ENCODE results near the gene ZNF804A.
A peak's percentile ranks its signal among the peaks of the same experiment; 100 is the strongest.

ZNF804A gene

GRCh38 chr2:184598316-184599053 is at the start of gene ZNF804A:
TSS of gene ZNF804A (plus strand) at chr2:184598529. CDS start at chr2:184598960, 431 bp downstream.
- DNase-seq: peak; percentile 50 to 87

- no peak for DNase-seq
Measured at GRCh38 chr2:184549153-184549552, 49.2 kb upstream of the ZNF804A start.

DNA sequence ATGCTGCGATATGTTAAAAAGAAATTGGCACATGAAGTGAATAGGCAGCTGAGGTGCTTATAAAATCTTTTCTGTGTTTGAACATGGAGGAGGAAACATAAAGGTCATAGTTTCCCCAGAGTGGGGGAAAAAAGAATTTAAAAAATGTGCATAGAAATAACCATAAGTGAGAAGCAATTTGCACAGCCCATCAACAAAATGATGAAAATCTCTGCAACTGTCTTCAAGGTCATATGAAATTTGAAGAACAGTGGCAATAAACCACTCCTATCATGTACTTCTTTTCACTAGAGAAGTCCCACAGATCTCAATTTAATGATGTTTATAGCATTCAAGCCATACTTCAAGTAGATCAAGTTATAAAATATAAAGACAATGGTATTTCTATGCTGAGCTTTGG is 46.7 kb upstream of the ZNF804A start:
- DNase-seq: no peak

GRCh38 chr2:184554736-184555135 is 43.6 kb upstream of the ZNF804A start:
- no peak for DNase-seq

GRCh38 chr2:184555352-184555751 is 43.0 kb upstream of the ZNF804A start:
- no peak for DNase-seq

DNA sequence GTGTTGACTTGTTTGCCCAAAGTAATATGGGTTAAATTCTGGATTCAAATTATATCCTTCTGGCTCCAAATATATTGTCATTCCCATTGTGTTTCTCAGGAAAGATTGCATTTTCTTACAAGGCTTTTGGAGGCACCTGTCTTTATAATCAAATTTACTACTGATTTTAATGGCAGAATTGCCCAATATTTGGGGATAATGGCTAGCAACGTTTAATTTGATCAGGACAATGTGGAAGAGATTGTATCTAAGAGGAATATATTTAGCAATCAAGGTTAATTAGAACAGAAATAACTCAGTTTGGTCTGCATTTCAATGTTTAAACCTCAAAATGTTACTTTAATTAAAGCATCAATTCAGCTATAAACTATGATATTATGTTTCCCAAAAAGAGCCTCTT is 41.7 kb upstream of the ZNF804A start:
- DNase-seq: no peak

DNA sequence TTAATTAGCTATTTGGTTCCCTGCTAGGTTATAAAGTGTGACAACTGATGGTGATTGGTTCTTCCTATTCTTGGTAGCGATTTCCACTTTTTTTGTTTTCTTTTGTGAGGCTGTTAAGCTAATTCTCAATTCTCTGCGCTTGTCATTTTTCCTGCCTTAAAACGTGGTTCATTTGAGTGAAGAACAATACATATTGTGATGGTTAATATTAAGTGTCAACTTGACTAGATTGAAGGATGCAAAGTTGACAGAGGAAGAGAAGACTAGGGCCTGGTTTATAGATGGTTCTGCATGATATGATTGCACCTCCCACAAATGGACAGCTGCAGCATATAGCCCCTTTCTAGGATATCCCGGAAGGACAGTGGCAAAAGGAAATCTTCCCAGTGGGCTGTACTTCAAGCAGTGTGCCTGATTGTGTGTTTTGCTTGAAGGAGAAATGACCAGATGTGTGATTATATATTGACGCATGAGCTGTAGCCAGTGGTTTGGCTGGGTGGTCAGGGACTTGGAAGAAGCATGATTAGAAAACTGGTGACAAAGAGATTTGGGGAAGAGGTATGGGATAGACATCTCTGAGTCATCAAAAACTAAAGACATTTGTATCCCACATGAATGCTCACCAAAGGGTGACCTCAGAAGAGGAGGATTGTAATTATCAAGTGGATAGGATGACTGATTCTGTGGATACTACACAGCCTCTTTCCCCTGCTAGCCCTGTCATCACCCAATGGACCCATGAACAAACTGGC is 39.4 kb upstream of the ZNF804A start:
- DNase-seq: peak in 1 of 2 experiments; percentile 60

DNA sequence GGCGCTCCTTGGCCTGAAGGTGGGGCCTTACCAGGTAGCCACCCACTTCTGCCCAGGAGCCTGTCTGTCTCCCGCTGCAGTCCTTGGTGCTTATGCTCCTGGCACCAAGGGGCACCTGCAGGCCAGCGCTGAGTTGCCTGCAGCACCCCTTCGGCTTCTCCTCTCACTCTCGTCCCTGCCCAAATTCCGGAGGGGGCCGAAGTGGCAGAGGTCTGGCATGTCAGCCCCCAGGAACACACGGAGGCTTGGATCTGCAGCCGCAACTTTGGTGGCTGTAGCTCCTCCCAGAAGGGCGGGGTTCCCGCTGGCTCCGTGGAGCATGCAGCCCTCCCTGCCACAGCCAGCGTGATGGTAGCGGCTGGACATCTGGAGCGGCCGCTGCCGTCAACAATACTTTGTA is 37.7 kb upstream of the ZNF804A start:
- DNase-seq: no peak

- DNase-seq: no peak
Measured at GRCh38 chr2:184562532-184562931, 35.8 kb upstream of the ZNF804A start.

DNA sequence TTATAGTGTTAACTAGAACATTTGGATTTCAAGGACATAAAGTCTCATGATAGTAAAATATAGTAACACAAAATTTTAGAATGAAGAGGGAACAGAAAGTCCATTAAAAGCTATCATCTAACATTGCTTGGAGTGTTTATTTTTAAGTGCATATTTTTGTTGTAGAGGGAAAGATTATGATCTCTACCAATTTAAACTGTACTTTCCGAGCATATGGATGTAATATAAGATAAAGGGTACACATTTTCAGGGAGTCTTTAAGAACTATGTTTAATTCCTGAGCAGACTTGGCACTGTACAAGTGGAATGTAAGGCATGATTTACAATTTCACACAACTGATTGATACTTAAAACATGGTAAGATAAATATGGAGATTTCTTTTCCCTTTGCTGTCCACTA is 34.2 kb upstream of the ZNF804A start:
- no peak for DNase-seq

GRCh38 chr2:184566716-184567115 is 31.6 kb upstream of the ZNF804A start:
- no peak for DNase-seq

DNA sequence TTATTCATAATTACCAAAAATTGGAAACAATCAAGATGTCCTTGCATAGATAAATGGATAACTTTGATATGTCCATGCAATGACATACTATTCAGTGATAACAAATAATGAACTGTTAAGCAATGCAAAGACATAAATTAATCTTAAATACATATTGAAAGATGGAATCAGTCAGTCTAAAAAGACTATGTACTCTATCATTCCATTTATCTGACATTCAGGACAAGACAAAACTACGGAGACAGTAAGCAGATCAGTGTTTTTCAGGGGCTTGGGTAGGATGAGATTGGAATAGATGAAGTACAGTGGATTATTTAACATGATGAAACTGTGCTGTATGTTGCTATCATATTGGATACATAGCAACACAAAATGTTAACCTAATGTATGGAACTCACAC is 21.3 kb upstream of the ZNF804A start:
- DNase-seq: no peak

GRCh38 chr2:184577743-184578142 is 20.6 kb upstream of the ZNF804A start:
- no peak for DNase-seq

GRCh38 chr2:184579226-184579625 is 19.1 kb upstream of the ZNF804A start:
- no peak for DNase-seq

DNA sequence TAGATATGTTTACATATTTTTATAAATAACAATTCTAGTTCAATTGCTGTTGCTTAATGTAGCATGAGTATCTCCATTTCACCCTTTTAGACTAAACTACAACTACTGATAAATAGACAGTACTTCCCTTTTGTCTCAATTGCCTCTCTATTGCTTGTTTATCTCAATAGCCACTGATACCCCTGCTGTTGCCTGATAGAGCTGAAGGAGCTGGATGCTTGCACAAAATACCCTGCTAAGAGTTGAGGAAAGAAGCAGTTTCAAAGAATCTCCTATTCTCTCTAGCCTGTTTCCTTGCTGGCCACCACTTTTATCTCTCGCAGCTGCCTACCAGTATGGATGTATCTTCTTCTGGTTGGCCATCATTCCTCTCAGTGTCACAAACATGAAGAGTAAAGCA is 16.9 kb upstream of the ZNF804A start:
- no peak for DNase-seq

DNA sequence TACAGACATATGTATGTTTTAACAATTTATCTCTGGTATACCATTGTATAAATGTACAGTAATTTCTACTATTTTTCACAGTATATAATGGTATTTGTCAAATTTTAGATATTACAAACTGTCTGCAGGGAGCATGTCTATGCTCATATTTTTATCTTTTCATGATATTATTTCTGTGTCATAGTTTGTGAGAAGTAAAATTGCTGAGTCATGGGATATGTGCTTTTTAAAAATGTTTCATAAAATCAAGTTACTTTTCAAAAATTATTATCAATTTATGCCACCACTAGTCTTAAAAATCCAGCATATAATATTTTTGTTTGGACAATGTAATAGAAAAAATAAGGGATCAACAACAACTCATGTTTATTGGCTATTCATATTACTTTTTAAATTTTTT is 9.1 kb upstream of the ZNF804A start:
- no peak for DNase-seq

DNA sequence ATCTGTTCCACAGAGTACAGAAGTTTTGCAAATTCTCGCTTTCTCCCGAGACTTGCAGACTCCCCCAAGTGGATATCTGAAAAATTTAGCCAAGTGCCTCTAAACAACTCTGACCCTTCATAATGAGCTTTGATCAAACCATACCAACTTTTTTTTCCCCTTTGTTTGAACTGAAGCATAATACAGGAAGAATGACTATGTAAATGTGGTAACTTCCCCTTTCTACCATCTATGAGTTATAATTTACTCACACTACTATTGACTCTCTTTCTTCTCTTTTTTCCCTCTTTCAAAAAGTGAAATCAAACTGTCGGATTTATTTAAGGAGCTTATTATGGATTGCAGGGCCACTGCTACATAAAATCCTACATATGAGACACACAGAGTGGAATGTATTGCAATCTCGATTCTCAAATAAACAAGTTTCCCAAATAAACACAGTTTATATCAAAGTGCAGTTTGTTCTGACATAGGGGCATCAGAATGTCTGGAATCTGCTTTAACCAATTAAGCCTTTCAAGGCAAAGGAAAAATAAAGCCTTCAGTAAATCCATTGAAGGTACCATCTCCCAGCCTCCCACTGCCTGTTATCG is 1.4 kb upstream of the ZNF804A start:
- DNase-seq: peak in 1 of 2 experiments; percentile 22

- DNase-seq: peak in 1 of 2 experiments; percentile 67
Measured at GRCh38 chr2:184597571-184597991, 748 bp upstream of the ZNF804A start.

GRCh38 chr2:184598002-184598315 is 370 bp upstream of the ZNF804A start:
- peak in 1 of 2 experiments; percentile 43 for DNase-seq

GRCh38 chr2:184599054-184599871 is 934 bp downstream of the ZNF804A start:
- DNase-seq: peak in 1 of 2 experiments; percentile 42

GRCh38 chr2:184599872-184600222 is 1.5 kb downstream of the ZNF804A start:
- DNase-seq: no peak

DNA sequence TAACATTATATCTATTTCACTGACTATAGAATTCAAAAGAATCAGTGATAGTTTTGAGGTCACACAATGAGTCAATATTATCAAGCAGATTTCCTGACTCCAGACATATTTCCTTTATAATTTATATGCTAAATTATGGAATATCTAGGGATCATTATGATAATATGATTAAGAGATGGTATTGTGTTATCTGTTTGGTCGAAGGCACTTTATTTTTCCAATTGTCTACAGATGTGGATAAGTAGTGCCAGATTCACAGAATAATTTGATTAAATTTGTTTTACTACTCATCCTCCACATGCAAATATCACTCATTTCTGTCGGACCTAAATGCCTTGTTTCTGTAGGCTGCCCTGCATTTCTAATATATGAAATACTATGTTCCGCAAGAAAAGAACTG is 4.4 kb downstream of the ZNF804A start:
- DNase-seq: peak in 1 of 2 experiments; percentile 16

GRCh38 chr2:184610891-184611290 is 12.6 kb downstream of the ZNF804A start:
- DNase-seq: no peak
